GM23338 (cell line): Measurements from ENCODE around the gene STK32C. TPM values are rescaled to one million over a fixed set of nuclear protein-coding genes. Genes with fewer than 3 reads are reported as not detected.

Experiments used
- ATAC-seq: fragments of 200-7000 bp; cut with Tn5 transposase; 3 replicates; pipeline ENCODE4 v1.9.1; 2020
- DNase-seq: peaks from one replicate; pipeline ENCODE4 v3.0.0-alpha.2; 2015; ENCODE audit warnings: low spot score
- H2AFZ ChIP-seq: fragments of 200-600 bp; sonication (generic); 2 replicates; pipeline ENCODE4 v1.8.0; 2016; ENCODE audit warnings: antibody characterized with exemption, mild to moderate bottlenecking, moderate library complexity
- H3F3A ChIP-seq: fragments of 200-600 bp; sonication (generic); replicated peaks from 2 replicates; pipeline ENCODE4 v1.8.0; 2017; ENCODE audit warnings: antibody characterized with exemption, mixed run types, low read depth
- H3K27ac ChIP-seq: fragments of 200-600 bp; sonication (generic); 2 replicates; pipeline ENCODE4 v1.6.1; 2016; ENCODE audit warnings: low read depth
- H3K27me3 ChIP-seq: fragments of 200-600 bp; sonication (generic); 2 replicates; pipeline ENCODE4 v1.8.0; 2016; ENCODE audit warnings: mild to moderate bottlenecking, mixed run types, moderate library complexity; ENCODE audit not compliant: insufficient read depth
- H3K36me3 ChIP-seq: fragments of 200-600 bp; sonication (generic); 2 replicates; pipeline ENCODE4 v1.8.0; 2016; ENCODE audit warnings: mild to moderate bottlenecking; ENCODE audit not compliant: insufficient read depth
- H3K4me1 ChIP-seq: fragments of 200-600 bp; sonication (generic); 2 replicates; pipeline ENCODE4 v1.8.0; 2016; ENCODE audit warnings: mild to moderate bottlenecking, moderate library complexity; ENCODE audit not compliant: insufficient read depth
- H3K4me2 ChIP-seq: fragments of 200-600 bp; sonication (generic); 2 replicates; pipeline ENCODE4 v1.7.1; 2017; ENCODE audit warnings: mixed run types
- H3K4me3 ChIP-seq: fragments of 200-600 bp; sonication (generic); 2 replicates; pipeline ENCODE4 v1.6.1; 2016; ENCODE audit warnings: mixed run types
- H3K79me2 ChIP-seq: fragments of 200-600 bp; sonication (generic); replicated peaks from 2 replicates; pipeline ENCODE4 v1.8.0; 2017; ENCODE audit warnings: mild to moderate bottlenecking; ENCODE audit not compliant: insufficient read depth
- H3K9me2 ChIP-seq: fragments of 200-600 bp; sonication (generic); 2 replicates; pipeline ENCODE4 v1.8.0; 2017; ENCODE audit not compliant: insufficient read depth
- H4K20me1 ChIP-seq: fragments of 200-600 bp; sonication (generic); replicated peaks from 2 replicates; pipeline ENCODE4 v1.8.0; 2017; ENCODE audit warnings: mild to moderate bottlenecking; ENCODE audit not compliant: insufficient read depth
- H3K27ac Mint-ChIP-seq: 2 replicates; pipeline ENCODE4 v1.8.0; 2020; ENCODE audit warnings: inconsistent platforms, mild to moderate bottlenecking, moderate library complexity, mixed read lengths
- H3K27me3 Mint-ChIP-seq: 3 replicates; pipeline ENCODE4 v1.8.0; 2022; ENCODE audit warnings: low read depth, mild to moderate bottlenecking, moderate library complexity, mixed read lengths, inconsistent platforms; ENCODE audit not compliant: insufficient read depth, poor library complexity
- H3K36me3 Mint-ChIP-seq: 3 replicates; pipeline ENCODE4 v1.8.0; 2021; ENCODE audit warnings: low read depth, mild to moderate bottlenecking, inconsistent platforms, moderate library complexity, mixed read lengths
- H3K4me1 Mint-ChIP-seq: 3 replicates; pipeline ENCODE4 v1.8.0; 2020; ENCODE audit warnings: mild to moderate bottlenecking, inconsistent platforms, mixed read lengths
- H3K4me3 Mint-ChIP-seq: 3 replicates; pipeline ENCODE4 v1.8.0; 2021; ENCODE audit warnings: moderate library complexity, mild to moderate bottlenecking, inconsistent platforms, mixed read lengths
- H3K9me3 Mint-ChIP-seq: 3 replicates; pipeline ENCODE4 v1.8.0; 2020; ENCODE audit warnings: moderate library complexity, mild to moderate bottlenecking, inconsistent platforms, mixed read lengths
- CREB1 ChIP-seq: fragments of 250-450 bp; sonication (Bioruptor Pico); IDR thresholded peaks from 2 replicates; pipeline ENCODE4 v1.5.0; 2020; ENCODE audit warnings: low read depth, mild to moderate bottlenecking, moderate library complexity
- CTCF ChIP-seq, 2 experiments: fragments of 200-600 bp in 1 of 2; sonication (generic) in 1 of 2; conservative IDR thresholded peaks; 2 replicates each; pipeline versions ENCODE4 v1.5.1 to v1.6.1; 2016 to 2017; ENCODE audit warnings: antibody characterized with exemption in 2 of 2, low read depth in 2 of 2, mild to moderate bottlenecking in 2 of 2, moderate library complexity in 1 of 2
- ETS1 ChIP-seq: IDR thresholded peaks from 2 replicates; pipeline ENCODE4 v1.6.1; 2016; ENCODE audit warnings: antibody characterized with exemption
- EZH2phosphoT487 ChIP-seq: fragments of 200-600 bp; sonication (generic); IDR thresholded peaks from one replicate; pipeline ENCODE4 v1.8.1; 2018; ENCODE audit warnings: antibody characterized with exemption; ENCODE audit not compliant: unreplicated experiment
- NANOG ChIP-seq: IDR thresholded peaks from 2 replicates; pipeline ENCODE4 v1.6.1; 2016; ENCODE audit warnings: antibody characterized with exemption, borderline replicate concordance
- REST ChIP-seq: IDR thresholded peaks from one replicate; pipeline ENCODE4 v1.6.1; 2018; ENCODE audit warnings: antibody characterized with exemption; ENCODE audit not compliant: unreplicated experiment
- ZNF462 ChIP-seq: fragments of 250-450 bp; sonication (Bioruptor Pico); IDR thresholded peaks from 2 replicates; pipeline ENCODE4 v1.5.0; 2020; ENCODE audit warnings: mild to moderate bottlenecking, moderate library complexity
- polyA plus RNA-seq: library from polyadenylated mRNA; unstranded; fragments of >200 nt; fragmentation: Nextera tagmentation; extraction: Ambion mirVana; gene quantifications from 2 replicates; pipeline ENCODE4 v1.2.1, GENCODE V29; 2016
- total RNA-seq: library from RNA; depleted of rRNA; stranded (reverse); fragments of >200 nt; shearing (Covaris generic); gene quantifications from 2 replicates; pipeline ENCODE4 v1.2.3, GENCODE V29; 2014

The STK32C gene
- total and polyA plus RNA-seq, 2 experiments from 2014 or later, result 10.2 to 20.5 TPM

GRCh38 chr10:132313865-132314264 is 6.1 kb upstream of the STK32C start:
- Mint-ChIP-seq H3K4me3 (no peak overlapping the region), H3K9me3 (no peaks in the 10 kb centered on the region; the same call in 2 of the 3 replicates), H3K27ac (no peak overlapping the region), H3K4me1 (peaks cover 9% of the 10 kb centered on the region; the same call in 2 of the 3 replicates), H3K36me3 (no peaks in the 10 kb centered on the region), H3K27me3 (peaks cover 16% of the 10 kb centered on the region)
- no peak overlapping the region for H3K4me2 ChIP-seq
- no peaks in the 10 kb centered on the region for H3K9me2 ChIP-seq
- ATAC-seq (no peak), DNase-seq (no peak)
- TF ChIP-seq CTCF (conservative IDR thresholded peaks at IDR 0.05; ENCODE audit: low read depth in 2 of 2) (no peak), NANOG (no peak), ETS1 (no peak), REST (no peak), ZNF462 (no peak), CREB1 (CRISPR knock-in tag) (no peak), EZH2phosphoT487 (no peak)
- H3K27ac ChIP-seq, result no peak overlapping the region
- H3F3A ChIP-seq, result no peaks in the 10 kb centered on the region
- no peak overlapping the region for H2AFZ ChIP-seq
- H3K27me3 ChIP-seq, result peaks cover 24% of the 10 kb centered on the region
- H4K20me1 ChIP-seq, result no peaks in the 10 kb centered on the region
- no peaks in the 10 kb centered on the region; the same call in 1 of the 2 replicates for H3K4me1 ChIP-seq
- no peak overlapping the region for H3K4me3 ChIP-seq
- no peaks in the 10 kb centered on the region for H3K79me2 ChIP-seq
- H3K36me3 ChIP-seq, result no peaks in the 10 kb centered on the region
